ENCODE measurements around the gene LDLRAD2. TPM values are rescaled to one million over a fixed set of nuclear protein-coding genes. Genes with fewer than 3 reads are reported as not detected.

Gene LDLRAD2
- total RNA-seq, 1 experiment from 2014 or later: not detected

DNA sequence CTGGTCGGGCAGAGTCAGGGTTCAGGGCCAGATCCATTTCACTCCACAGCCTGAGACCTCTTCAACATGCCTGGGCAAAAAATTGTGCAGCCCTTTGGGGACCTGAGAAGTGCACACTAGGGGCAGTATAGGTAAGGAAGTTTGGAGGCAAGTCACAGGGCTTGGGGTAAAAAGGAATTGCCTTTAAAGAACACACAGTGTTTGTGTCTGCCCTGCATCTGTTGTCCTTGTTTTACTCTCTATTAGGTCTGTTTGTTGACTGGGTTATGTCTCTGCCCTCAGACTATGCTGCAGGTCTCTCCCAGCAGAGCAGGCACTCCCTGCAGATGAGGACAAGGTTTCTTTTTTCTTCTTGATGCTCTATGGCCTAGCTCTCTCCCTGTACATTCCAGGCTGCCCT is 22.0 kb downstream of the LDLRAD2 start:
- intact Hi-C loops (cut with micrococcal nuclease; ENCODE audit: unreplicated experiment): no loop called here
- CTCF ChIA-PET: no interaction called here
- no peak overlapping the region for H3K27ac Mint-ChIP-seq (ENCODE audit: unreplicated experiment)

DNA sequence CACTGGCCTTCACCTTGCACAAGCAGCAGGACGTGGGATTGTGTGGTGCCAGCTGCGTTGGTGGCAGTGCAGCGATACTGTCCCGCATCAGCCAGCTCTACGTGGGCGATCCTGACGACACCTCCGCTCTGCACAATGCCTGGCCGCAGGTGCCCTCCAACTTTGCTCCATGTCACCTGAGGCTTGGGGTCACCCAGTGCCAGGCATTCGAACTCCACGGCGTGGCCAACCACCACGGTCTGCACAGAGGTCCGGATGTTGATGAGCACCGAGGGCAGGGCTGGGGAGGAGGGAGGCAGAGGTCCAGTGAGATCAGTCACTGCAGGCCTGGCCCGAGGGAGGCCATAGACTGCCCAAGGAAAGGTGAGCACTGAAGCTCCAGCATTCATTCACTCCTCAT is 22.6 kb downstream of the LDLRAD2 start:
- TF ChIP-seq, protein P1, sequence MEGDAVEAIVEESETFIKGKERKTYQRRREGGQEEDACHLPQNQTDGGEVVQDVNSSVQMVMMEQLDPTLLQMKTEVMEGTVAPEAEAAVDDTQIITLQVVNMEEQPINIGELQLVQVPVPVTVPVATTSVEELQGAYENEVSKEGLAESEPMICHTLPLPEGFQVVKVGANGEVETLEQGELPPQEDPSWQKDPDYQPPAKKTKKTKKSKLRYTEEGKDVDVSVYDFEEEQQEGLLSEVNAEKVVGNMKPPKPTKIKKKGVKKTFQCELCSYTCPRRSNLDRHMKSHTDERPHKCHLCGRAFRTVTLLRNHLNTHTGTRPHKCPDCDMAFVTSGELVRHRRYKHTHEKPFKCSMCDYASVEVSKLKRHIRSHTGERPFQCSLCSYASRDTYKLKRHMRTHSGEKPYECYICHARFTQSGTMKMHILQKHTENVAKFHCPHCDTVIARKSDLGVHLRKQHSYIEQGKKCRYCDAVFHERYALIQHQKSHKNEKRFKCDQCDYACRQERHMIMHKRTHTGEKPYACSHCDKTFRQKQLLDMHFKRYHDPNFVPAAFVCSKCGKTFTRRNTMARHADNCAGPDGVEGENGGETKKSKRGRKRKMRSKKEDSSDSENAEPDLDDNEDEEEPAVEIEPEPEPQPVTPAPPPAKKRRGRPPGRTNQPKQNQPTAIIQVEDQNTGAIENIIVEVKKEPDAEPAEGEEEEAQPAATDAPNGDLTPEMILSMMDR (IDR thresholded peaks at IDR 0.05; ENCODE audit: unreplicated experiment): no peak
- Mint-ChIP-seq H3K36me3 (ENCODE audit: insufficient read depth, unreplicated experiment) (peaks cover 81% of the 10 kb centered on the region), H3K4me1 (ENCODE audit: low read depth, unreplicated experiment) (no peaks in the 10 kb centered on the region), H3K9me3 (ENCODE audit: low read depth, unreplicated experiment) (peaks cover 2% of the 10 kb centered on the region), H3K4me3 (ENCODE audit: low read depth, unreplicated experiment) (no peak overlapping the region), H3K27ac (ENCODE audit: unreplicated experiment) (no peak overlapping the region), H3K27me3 (ENCODE audit: unreplicated experiment) (no peaks in the 10 kb centered on the region)
- no peak for DNase-seq
- no TSS peak for BruUV-seq (replicated peaks)
- intact Hi-C loops (cut with micrococcal nuclease; ENCODE audit: unreplicated experiment): no loop called here
- CTCF ChIA-PET: no interaction called here

More for the DNA sequence above, 22.0 kb downstream of the LDLRAD2 start:
- no peaks in the 10 kb centered on the region for H3K4me1 Mint-ChIP-seq (ENCODE audit: low read depth, unreplicated experiment)
- peaks cover 2% of the 10 kb centered on the region for H3K9me3 Mint-ChIP-seq (ENCODE audit: low read depth, unreplicated experiment)
- peaks cover 77% of the 10 kb centered on the region for H3K36me3 Mint-ChIP-seq (ENCODE audit: insufficient read depth, unreplicated experiment)
- H3K4me3 Mint-ChIP-seq (ENCODE audit: low read depth, unreplicated experiment): no peak overlapping the region
- TF ChIP-seq, protein P1 (IDR thresholded peaks at IDR 0.05; ENCODE audit: unreplicated experiment): no peak
- DNase-seq: no peak
- BruUV-seq (replicated peaks): no TSS peak
- no peaks in the 10 kb centered on the region for H3K27me3 Mint-ChIP-seq (ENCODE audit: unreplicated experiment)

DNA sequence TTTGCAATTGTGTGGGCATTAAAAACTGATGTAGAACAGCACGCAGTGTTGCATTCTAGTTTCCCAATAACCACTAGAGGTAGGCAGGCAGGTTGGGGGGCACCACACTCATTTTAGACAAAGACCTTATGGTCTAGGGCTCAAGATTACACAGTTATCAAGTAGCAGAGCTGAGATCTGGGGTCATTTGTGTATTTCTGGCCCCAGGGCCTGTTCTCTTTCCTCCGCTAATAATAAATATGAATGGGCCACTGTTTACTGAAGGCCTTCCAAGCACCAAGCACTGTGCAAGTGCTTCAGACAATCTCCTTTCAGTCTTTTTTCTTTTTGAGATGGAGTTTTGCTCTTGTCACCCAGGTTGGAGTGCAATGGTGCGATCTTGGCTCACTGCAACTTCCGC is 23.9 kb downstream of the LDLRAD2 start:
- Mint-ChIP-seq H3K27me3 (ENCODE audit: unreplicated experiment) (no peaks in the 10 kb centered on the region), H3K27ac (ENCODE audit: unreplicated experiment) (no peak overlapping the region), H3K9me3 (ENCODE audit: low read depth, unreplicated experiment) (peaks cover 2% of the 10 kb centered on the region), H3K36me3 (ENCODE audit: insufficient read depth, unreplicated experiment) (peaks cover 83% of the 10 kb centered on the region), H3K4me1 (ENCODE audit: low read depth, unreplicated experiment) (no peaks in the 10 kb centered on the region), H3K4me3 (ENCODE audit: low read depth, unreplicated experiment) (no peak overlapping the region)
- TF ChIP-seq, protein P1 (IDR thresholded peaks at IDR 0.05; ENCODE audit: unreplicated experiment): no peak
- intact Hi-C loops (cut with micrococcal nuclease; ENCODE audit: unreplicated experiment): no loop called here
- no peak for DNase-seq
- CTCF ChIA-PET: interaction anchor here (0.6 kb wide), 1 partner anchor 63 kb away, joined by 3 read pairs; no protein-coding TSS in a partner anchor
- BruUV-seq (replicated peaks): no TSS peak

DNA sequence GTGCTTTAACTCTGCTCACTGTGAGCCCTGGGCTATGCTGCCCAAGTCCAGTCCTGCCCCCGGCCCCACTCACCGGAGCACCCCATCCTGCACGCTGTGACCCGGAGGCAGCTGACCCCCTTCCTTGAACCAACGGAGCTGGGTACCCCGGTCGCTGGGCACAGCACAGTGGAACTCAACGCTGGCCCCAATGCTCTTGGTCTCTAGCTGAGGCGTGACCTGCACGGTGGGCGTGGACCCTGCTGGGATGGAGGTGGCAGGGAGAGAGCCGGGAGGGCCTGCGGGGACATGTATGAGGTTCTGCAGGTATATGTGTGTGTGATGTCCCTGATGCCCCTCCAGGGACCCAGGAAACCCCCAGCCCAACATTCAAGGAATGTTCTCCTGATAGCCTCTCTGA is 24.7 kb downstream of the LDLRAD2 start:
- DNase-seq: no peak
- intact Hi-C loops (cut with micrococcal nuclease; ENCODE audit: unreplicated experiment): no loop called here
- TF ChIP-seq, protein P1 (IDR thresholded peaks at IDR 0.05; ENCODE audit: unreplicated experiment): no peak
- Mint-ChIP-seq H3K4me3 (ENCODE audit: low read depth, unreplicated experiment) (no peak overlapping the region), H3K36me3 (ENCODE audit: insufficient read depth, unreplicated experiment) (peaks cover 83% of the 10 kb centered on the region), H3K9me3 (ENCODE audit: low read depth, unreplicated experiment) (peaks cover 2% of the 10 kb centered on the region), H3K4me1 (ENCODE audit: low read depth, unreplicated experiment) (no peaks in the 10 kb centered on the region), H3K27ac (ENCODE audit: unreplicated experiment) (no peak overlapping the region), H3K27me3 (ENCODE audit: unreplicated experiment) (no peaks in the 10 kb centered on the region)
- CTCF ChIA-PET: interaction anchor here (0.6 kb wide), 1 partner anchor 64 kb away, joined by 3 read pairs; no protein-coding TSS in a partner anchor
- no TSS peak for BruUV-seq (replicated peaks)

All from Calu3 (cell line).